Nephron (organoid): Measurements from ENCODE around the gene IGF1R.
A peak's percentile ranks its signal among the peaks of the same experiment; 100 is the strongest.

ENCODE experiments used
- H3K27ac Mint-ChIP-seq, 3 experiments: 2 replicates each; pipeline ENCODE4 v1.8.0; 2020; ENCODE audit warnings: mixed read lengths in 3 of 3, mild to moderate bottlenecking in 2 of 3, moderate library complexity in 1 of 3
- H3K27me3 Mint-ChIP-seq: 2 replicates; pipeline ENCODE4 v1.8.0; 2021; ENCODE audit warnings: low read depth, mild to moderate bottlenecking, moderate library complexity, mixed read lengths
- H3K36me3 Mint-ChIP-seq: 2 replicates; pipeline ENCODE4 v1.8.0; 2020; ENCODE audit warnings: low read depth, mixed read lengths
- H3K4me1 Mint-ChIP-seq: 2 replicates; pipeline ENCODE4 v1.8.0; 2020; ENCODE audit warnings: mixed read lengths
- H3K4me3 Mint-ChIP-seq, 3 experiments: 2 replicates each; pipeline ENCODE4 v1.8.0; 2020; ENCODE audit warnings: mild to moderate bottlenecking in 3 of 3, mixed read lengths in 3 of 3, moderate library complexity in 2 of 3
- H3K9me3 Mint-ChIP-seq: 2 replicates; pipeline ENCODE4 v1.8.0; 2020; ENCODE audit warnings: mixed read lengths
- TF ChIP-seq, protein P1 (sequence below), 3 experiments: fragments of 200-600 bp; sonication (generic); IDR thresholded peaks; one replicate each; pipeline ENCODE4 v1.5.0; 2021; ENCODE audit warnings: antibody characterized with exemption in 3 of 3; ENCODE audit not compliant: unreplicated experiment in 3 of 3

The IGF1R gene

DNA sequence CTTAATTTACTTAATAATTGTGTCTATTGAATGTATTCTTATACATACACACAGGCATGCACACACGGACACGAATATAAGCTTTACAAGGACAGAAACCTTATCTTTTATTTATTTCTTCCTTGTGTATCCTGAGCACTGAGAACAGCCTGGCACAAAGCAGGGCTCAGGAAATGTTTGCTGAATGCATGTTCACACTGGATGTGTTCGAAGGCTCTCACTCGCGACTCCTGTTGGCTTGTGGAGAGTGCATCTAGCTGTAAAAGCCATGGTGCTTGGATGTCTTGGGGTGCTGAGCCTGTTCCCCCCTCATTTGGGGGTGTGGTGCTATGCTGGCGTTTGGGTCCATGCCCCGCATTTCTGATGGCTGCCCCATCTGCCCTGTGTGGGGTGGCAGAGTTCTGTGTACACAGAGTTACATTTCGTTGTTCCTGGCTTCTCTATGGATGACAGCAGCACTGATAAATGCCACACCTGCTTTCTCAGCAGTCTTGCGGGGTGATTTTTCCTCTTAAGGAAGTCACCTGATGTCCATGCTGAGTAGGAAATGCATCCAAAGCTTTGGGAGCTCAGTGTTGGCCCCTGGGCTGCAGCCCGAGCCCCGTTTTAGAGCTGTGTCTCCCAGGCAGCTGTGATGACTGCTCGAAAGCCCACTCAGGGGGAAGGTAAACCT lies 148.5 kb downstream of the IGF1R start:
- no peaks in the 10 kb centered on the region for H3K27me3 Mint-ChIP-seq

DNA sequence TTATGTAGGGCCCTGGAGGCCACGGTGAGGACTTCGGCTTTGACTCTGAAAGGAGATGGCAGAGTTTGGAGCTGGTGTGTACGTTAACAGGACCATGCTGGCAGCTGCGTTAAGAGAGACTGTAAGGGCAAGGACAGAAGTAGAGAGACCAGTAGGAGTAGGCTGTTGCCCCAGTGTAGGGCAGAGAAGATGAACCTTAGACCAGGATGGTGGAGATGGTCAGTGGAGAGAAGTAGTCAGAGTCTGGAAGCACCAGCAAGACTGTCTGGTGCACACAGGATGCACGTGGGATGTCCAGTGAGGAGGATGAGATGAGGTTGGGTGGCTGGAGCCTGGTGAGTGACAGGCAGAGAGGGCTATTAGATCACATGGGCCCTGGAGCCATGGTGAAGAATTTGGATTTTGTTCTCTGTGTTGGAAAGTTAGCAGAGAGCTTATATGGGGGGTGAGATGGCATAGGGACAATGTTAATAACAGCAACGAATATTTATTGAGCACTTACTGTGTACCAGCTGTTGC lies 150.1 kb downstream of the IGF1R start:
- Mint-ChIP-seq H3K4me1 (peaks cover 78% of the 10 kb centered on the region), H3K36me3 (no peaks in the 10 kb centered on the region), H3K27me3 (no peaks in the 10 kb centered on the region)

More for the DNA sequence above, 148.5 kb downstream of the IGF1R start:
- Mint-ChIP-seq H3K4me1 (peaks cover 80% of the 10 kb centered on the region), H3K36me3 (no peaks in the 10 kb centered on the region), H3K9me3 (no peaks in the 10 kb centered on the region), H3K27ac (peak overlapping the region; percentile 23 to 95 (median 77)), H3K4me3 (peak overlapping the region in 1 of 3 experiments; percentile 7)
- TF ChIP-seq, protein P1, sequence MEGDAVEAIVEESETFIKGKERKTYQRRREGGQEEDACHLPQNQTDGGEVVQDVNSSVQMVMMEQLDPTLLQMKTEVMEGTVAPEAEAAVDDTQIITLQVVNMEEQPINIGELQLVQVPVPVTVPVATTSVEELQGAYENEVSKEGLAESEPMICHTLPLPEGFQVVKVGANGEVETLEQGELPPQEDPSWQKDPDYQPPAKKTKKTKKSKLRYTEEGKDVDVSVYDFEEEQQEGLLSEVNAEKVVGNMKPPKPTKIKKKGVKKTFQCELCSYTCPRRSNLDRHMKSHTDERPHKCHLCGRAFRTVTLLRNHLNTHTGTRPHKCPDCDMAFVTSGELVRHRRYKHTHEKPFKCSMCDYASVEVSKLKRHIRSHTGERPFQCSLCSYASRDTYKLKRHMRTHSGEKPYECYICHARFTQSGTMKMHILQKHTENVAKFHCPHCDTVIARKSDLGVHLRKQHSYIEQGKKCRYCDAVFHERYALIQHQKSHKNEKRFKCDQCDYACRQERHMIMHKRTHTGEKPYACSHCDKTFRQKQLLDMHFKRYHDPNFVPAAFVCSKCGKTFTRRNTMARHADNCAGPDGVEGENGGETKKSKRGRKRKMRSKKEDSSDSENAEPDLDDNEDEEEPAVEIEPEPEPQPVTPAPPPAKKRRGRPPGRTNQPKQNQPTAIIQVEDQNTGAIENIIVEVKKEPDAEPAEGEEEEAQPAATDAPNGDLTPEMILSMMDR (IDR thresholded peaks at IDR 0.05; ENCODE audit: unreplicated experiment in 3 of 3) = no peak

DNA sequence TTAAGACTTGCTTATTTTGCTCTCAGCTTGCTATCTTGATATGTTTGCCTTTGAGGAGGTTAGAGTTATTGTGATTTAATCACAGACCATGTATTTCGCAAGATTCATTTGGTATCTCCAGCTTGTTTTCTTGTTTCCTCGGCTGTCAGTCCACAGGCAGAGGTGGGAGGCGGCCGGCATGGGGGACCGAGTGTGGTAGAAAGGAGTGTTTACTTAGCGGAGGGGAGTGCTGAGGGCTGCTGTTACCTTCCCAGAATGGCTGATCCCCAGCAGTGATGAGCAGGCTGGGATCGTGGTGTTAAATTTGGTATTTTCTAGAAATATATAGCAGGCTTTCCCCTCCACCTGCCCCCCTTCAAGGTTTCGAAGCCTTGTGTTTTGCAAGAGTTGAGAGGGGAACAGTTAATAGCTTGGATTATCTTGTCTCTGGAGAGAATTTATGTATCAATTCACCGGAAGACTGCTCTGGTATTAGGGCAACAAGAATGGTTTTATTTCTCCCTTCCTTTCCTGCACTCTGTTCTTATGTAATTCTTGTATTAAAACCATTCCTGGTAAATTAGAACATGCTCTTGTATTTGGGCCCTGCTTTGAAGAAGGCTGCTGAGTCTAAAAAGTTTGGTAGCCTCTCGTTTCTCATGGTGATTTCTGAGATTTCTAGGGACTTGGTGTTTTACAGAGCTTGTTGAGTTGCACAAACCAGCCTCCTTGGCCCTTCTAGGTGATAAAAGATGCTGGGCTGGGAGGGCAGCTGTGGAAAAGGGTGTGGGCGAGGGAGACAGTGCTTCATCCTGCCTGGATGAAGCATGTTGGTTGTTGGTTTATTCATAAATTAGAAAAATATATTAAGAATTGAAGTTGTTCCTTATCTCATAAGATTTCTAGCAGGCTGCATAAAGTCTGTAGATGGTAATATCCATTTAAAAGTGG lies 151.4 kb downstream of the IGF1R start:
- no peaks in the 10 kb centered on the region for H3K27me3 Mint-ChIP-seq
- H3K4me1 Mint-ChIP-seq = peaks cover 77% of the 10 kb centered on the region
- peak overlapping the region; percentile 70 to 76 (median 76) for H3K4me3 Mint-ChIP-seq
- peak overlapping the region; percentile 93 to 96 (median 95) for H3K27ac Mint-ChIP-seq
- TF ChIP-seq, protein P1 (IDR thresholded peaks at IDR 0.05; ENCODE audit: unreplicated experiment in 3 of 3) = no peak
- H3K36me3 Mint-ChIP-seq = no peaks in the 10 kb centered on the region
- H3K9me3 Mint-ChIP-seq = no peaks in the 10 kb centered on the region

More for the DNA sequence above, 150.1 kb downstream of the IGF1R start:
- no peaks in the 10 kb centered on the region for H3K9me3 Mint-ChIP-seq
- TF ChIP-seq, protein P1 (IDR thresholded peaks at IDR 0.05; ENCODE audit: unreplicated experiment in 3 of 3) = no peak
- H3K27ac Mint-ChIP-seq = peak overlapping the region; percentile 35 to 96 (median 95)
- H3K4me3 Mint-ChIP-seq = peak overlapping the region; percentile 19 to 33 (median 25)

DNA sequence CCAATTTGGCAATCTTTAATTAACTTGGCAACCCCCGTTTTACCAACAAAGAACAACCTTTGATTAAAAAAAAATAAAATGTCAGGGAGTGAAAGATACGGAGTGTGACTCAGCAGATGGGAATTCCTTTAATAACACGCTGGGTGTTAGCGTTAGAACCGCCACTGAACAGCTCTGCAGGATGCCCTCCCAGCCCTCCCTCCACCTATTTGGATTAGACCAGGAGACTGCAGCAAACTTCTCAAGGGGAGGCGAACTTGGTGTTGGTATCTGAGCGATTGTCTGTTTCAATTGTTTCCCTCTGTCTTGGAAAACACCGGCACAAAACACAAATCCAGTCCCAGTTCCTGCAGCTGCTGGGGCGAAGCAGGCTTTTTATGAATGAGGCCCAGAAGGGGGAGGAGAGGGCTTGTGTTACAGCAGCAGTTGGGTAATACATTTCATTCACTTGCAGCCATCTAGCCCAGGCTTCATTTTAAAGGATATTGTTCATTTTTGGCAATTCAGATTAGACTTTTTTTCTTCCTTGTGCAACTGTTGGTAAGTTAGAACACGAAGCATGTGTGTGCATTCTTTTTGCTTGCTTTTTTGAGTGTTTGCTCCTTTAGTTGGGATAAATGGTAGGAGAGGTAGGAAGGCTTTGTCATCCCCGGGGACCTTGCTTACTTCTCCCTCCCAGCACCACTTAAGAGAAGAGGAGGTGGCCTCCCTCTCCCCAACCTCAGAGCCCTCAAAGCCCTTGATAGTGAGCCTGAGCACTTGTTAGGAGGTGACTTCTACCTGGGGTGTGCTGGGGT lies 152.3 kb downstream of the IGF1R start:
- H3K9me3 Mint-ChIP-seq = no peaks in the 10 kb centered on the region
- no peaks in the 10 kb centered on the region for H3K36me3 Mint-ChIP-seq
- H3K4me1 Mint-ChIP-seq = peaks cover 79% of the 10 kb centered on the region
- peak overlapping the region; percentile 68 to 76 (median 76) for H3K4me3 Mint-ChIP-seq
- no peaks in the 10 kb centered on the region for H3K27me3 Mint-ChIP-seq
- peak overlapping the region; percentile 93 to 96 (median 95) for H3K27ac Mint-ChIP-seq
- TF ChIP-seq, protein P1 (IDR thresholded peaks at IDR 0.05; ENCODE audit: unreplicated experiment in 3 of 3) = no peak

DNA sequence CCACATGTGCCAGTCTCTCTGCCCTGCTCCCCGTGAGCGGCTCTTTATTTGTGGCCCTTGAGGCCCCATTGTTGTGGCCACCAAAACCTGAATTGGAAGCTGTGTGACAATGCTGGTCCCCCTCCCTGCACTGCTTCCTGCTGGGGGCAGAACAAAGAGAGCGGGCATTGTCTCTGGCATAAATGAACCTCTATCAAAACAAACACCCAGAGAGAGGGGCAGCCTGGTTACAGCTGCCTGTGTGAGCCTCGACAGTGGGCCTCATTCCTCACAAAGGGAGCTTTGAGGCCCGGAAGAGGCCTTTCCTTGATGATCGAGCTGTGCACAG lies 152.9 kb downstream of the IGF1R start:
- Mint-ChIP-seq H3K27ac (peak overlapping the region; percentile 93 to 96 (median 95)), H3K4me3 (peak overlapping the region; percentile 68 to 76 (median 76)), H3K4me1 (peaks cover 78% of the 10 kb centered on the region), H3K27me3 (no peaks in the 10 kb centered on the region), H3K9me3 (no peaks in the 10 kb centered on the region), H3K36me3 (no peaks in the 10 kb centered on the region)
- TF ChIP-seq, protein P1 (IDR thresholded peaks at IDR 0.05; ENCODE audit: unreplicated experiment in 3 of 3) = no peak
